Loucy (cell line): ENCODE measurements around the gene CNIH3.

Experiments
- EZH2phosphoT487 ChIP-seq: fragments of 200-600 bp; IDR thresholded peaks from 2 replicates; pipeline ENCODE4 v1.6.1; 2018; ENCODE audit warnings: antibody characterized with exemption, mild to moderate bottlenecking, moderate library complexity, borderline replicate concordance
- TF ChIP-seq, protein P1 (sequence below): fragments of 200-600 bp; sonication (generic); conservative IDR thresholded peaks from 2 replicates; pipeline ENCODE4 v1.5.1; 2014; ENCODE audit warnings: mild to moderate bottlenecking, antibody characterized with exemption, low read length

DNA sequence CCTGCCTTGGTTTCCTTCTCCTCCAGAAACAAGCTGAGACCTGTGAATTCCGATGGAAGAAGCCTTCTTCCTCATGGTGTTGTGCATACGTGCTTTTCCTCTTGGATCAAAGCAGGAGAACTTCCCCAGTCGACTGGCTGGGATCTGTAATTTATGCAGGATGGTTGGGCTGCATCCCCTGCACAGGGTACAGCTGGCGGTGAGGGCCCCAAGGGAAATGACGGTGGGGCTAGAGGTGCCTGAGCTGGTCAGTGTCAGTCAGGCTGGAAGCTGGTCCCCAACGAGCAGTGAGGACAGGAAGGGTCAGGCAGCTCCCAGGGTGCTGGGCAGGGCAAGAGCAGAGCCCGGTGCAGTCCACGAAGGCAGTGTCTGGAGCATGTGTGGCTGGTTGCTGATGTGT, 106.7 kb downstream of the CNIH3 start:
- TF ChIP-seq, protein P1, sequence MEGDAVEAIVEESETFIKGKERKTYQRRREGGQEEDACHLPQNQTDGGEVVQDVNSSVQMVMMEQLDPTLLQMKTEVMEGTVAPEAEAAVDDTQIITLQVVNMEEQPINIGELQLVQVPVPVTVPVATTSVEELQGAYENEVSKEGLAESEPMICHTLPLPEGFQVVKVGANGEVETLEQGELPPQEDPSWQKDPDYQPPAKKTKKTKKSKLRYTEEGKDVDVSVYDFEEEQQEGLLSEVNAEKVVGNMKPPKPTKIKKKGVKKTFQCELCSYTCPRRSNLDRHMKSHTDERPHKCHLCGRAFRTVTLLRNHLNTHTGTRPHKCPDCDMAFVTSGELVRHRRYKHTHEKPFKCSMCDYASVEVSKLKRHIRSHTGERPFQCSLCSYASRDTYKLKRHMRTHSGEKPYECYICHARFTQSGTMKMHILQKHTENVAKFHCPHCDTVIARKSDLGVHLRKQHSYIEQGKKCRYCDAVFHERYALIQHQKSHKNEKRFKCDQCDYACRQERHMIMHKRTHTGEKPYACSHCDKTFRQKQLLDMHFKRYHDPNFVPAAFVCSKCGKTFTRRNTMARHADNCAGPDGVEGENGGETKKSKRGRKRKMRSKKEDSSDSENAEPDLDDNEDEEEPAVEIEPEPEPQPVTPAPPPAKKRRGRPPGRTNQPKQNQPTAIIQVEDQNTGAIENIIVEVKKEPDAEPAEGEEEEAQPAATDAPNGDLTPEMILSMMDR = no peak
- no peak for TF ChIP-seq EZH2phosphoT487
